Gastrocnemius medialis (tissue), 4 donors: ENCODE measurements around the gene MRPL38.

Experiments used
- CTCF ChIP-seq, 5 experiments: fragments of 450-650 bp in 3 of 5; fragments of 200-600 bp in 2 of 5; sonication (generic) in 2 of 5; IDR thresholded peaks in 4 of 5; conservative IDR thresholded peaks in 1 of 5; 1 replicate in 4 of 5; 2 replicates in 1 of 5; pipeline ENCODE4 v1.5.1; 2016 to 2019; ENCODE audit warnings: antibody characterized with exemption in 5 of 5, mild to moderate bottlenecking in 3 of 5, moderate library complexity in 3 of 5
- POLR2A ChIP-seq, 2 donors: fragments of 450-650 bp; IDR thresholded peaks; one replicate each; pipeline ENCODE4 v1.6.1; 2017; ENCODE audit warnings: antibody characterized with exemption in 2 of 2, mild to moderate bottlenecking in 2 of 2, moderate library complexity in 2 of 2

GRCh38 chr17:75909051-75909811 is 4.5 kb upstream of the MRPL38 start:
- TF ChIP-seq POLR2A (IDR thresholded peaks at IDR 0.05), result no peak
- no peak for TF ChIP-seq CTCF (IDR thresholded peaks at IDR 0.05 in 4 of 5, conservative IDR thresholded peaks at IDR 0.05 in 1 of 5)
